Skeletal muscle cell (primary cell): ENCODE measurements around the gene FOCAD.

Experiments used
- DNase-seq: peaks from one replicate; pipeline ENCODE4 v3.0.0-alpha.2; 2010; ENCODE audit warnings: low read depth
- H3K4me3 ChIP-seq: 2 replicates; pipeline ENCODE4 v1.5.1; 2011; ENCODE audit warnings: low read depth, mild to moderate bottlenecking, control low read depth, low read length, moderate library complexity

Gene FOCAD

GRCh38 chr9:20784196-20784595, 100.1 kb downstream of the FOCAD start:
- H3K4me3 ChIP-seq = no peak overlapping the region
- DNase-seq = no peak

- no peak for DNase-seq
- H3K4me3 ChIP-seq = no peak overlapping the region
Observed at GRCh38 chr9:20786807-20787206, 102.7 kb downstream of the FOCAD start.

- no peak overlapping the region for H3K4me3 ChIP-seq
- no peak for DNase-seq
Observed at GRCh38 chr9:20788526-20789451, 104.7 kb downstream of the FOCAD start.

- H3K4me3 ChIP-seq = no peak overlapping the region
- no peak for DNase-seq
Observed at GRCh38 chr9:20790721-20791120, 106.7 kb downstream of the FOCAD start.

GRCh38 chr9:20791682-20792081, 107.6 kb downstream of the FOCAD start:
- H3K4me3 ChIP-seq = no peak overlapping the region

GRCh38 chr9:20804489-20805250, 120.6 kb downstream of the FOCAD start:
- H3K4me3 ChIP-seq = no peak overlapping the region
- DNase-seq = no peak

More at GRCh38 chr9:20791682-20792081, 107.6 kb downstream of the FOCAD start:
- no peak for DNase-seq

- no peak overlapping the region for H3K4me3 ChIP-seq
- DNase-seq = no peak
Observed at GRCh38 chr9:20805766-20806165, 121.7 kb downstream of the FOCAD start.

- H3K4me3 ChIP-seq = no peak overlapping the region
- DNase-seq = no peak
Observed at GRCh38 chr9:20808002-20808401, 123.9 kb downstream of the FOCAD start.

- peak; percentile 10 for DNase-seq
- H3K4me3 ChIP-seq = no peak overlapping the region
Observed at GRCh38 chr9:20811872-20812271, 127.8 kb downstream of the FOCAD start.

GRCh38 chr9:20815923-20816703, 132.1 kb downstream of the FOCAD start:
- no peak for DNase-seq
- H3K4me3 ChIP-seq = no peak overlapping the region

GRCh38 chr9:20823051-20823450, 139.0 kb downstream of the FOCAD start:
- no peak for DNase-seq
- no peak overlapping the region for H3K4me3 ChIP-seq

GRCh38 chr9:20831028-20831427, 147.0 kb downstream of the FOCAD start:
- no peak for DNase-seq
- no peak overlapping the region for H3K4me3 ChIP-seq

GRCh38 chr9:20832775-20833174, 148.7 kb downstream of the FOCAD start:
- H3K4me3 ChIP-seq = no peak overlapping the region
- no peak for DNase-seq

- peak; percentile 9 for DNase-seq
- no peak overlapping the region for H3K4me3 ChIP-seq
Observed at GRCh38 chr9:20835377-20836286, 151.6 kb downstream of the FOCAD start.

GRCh38 chr9:20837166-20837565, 153.1 kb downstream of the FOCAD start:
- no peak overlapping the region for H3K4me3 ChIP-seq
- DNase-seq = no peak

GRCh38 chr9:20838218-20838617, 154.2 kb downstream of the FOCAD start:
- no peak overlapping the region for H3K4me3 ChIP-seq
- no peak for DNase-seq

GRCh38 chr9:20844916-20845315, 160.9 kb downstream of the FOCAD start:
- no peak overlapping the region for H3K4me3 ChIP-seq
- no peak for DNase-seq

- no peak for DNase-seq
Observed at GRCh38 chr9:20848490-20848889, 164.4 kb downstream of the FOCAD start.

GRCh38 chr9:20853866-20854265, 169.8 kb downstream of the FOCAD start:
- no peak overlapping the region for H3K4me3 ChIP-seq
- DNase-seq = no peak

More at GRCh38 chr9:20848490-20848889, 164.4 kb downstream of the FOCAD start:
- no peak overlapping the region for H3K4me3 ChIP-seq
